ENCODE results near the gene OSBPL5.

OSBPL5 gene

GRCh38 chr11:3167143-3168119, 2.3 kb upstream of the OSBPL5 start:
- Histone ChIP-seq H3K36me3 (ENCODE audit: low read depth) (no peaks in the 10 kb centered on the region), H3K4me1 (ENCODE audit: insufficient read depth, poor library complexity, severe bottlenecking) (no peaks in the 10 kb centered on the region), H3K4me3 (ENCODE audit: severe bottlenecking) (no peak overlapping the region), H3K27ac (ENCODE audit: poor library complexity, severe bottlenecking) (no peak overlapping the region), H3K27me3 (ENCODE audit: insufficient read depth, poor library complexity, severe bottlenecking) (no peaks in the 10 kb centered on the region), H3K9me3 (ENCODE audit: severe bottlenecking) (no peaks in the 10 kb centered on the region)
- peak; percentile 36 for DNase-seq (ENCODE audit: low spot score)
- ATAC-seq (ENCODE audit: low read depth) = no peak
- TF ChIP-seq CTCF (IDR thresholded peaks at IDR 0.05; ENCODE audit: poor library complexity, severe bottlenecking) = no peak

DNA sequence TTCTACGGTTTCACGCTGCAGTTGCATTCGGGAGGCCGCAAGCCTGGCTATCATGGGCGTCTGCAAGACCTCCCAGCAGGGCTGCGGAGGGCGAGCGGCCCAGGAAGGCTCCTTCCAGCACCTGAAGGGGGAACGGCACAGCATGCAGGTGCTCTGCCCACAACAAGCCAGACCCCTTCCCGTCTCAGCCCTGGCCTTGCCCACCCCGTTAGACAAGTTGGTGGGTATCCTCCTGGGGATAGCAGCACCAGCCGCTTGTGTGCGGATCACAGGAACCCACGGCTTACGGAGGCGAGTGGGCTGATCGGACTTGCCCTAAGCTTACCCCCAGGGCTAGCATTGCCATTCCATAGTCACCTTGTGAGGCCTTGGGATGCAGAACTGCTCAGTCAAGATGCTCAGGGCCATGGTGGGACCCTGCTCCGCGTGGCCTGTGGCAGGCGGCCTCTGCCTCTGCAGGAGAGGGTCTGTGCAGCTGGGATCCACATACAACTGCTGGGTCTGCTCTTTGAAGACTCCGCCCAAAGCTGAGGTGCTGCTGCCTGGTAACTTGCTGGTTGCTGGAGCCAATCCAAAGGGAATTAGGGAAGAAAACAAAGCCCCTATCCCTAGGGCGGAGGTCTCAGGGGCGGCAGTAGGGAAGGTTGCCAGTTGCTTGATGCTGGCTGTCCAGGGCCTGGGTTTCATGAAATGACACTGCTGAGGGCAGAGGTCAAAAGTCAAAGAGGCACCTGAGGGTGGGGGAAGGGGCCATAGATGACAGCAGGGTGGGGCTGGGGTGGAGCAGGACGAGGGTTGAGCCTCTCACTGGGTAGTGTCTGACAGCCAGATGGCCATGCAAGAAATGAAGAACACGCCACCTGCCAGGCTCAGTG, 1.4 kb upstream of the OSBPL5 start:
- ATAC-seq (ENCODE audit: low read depth) = no peak
- DNase-seq (ENCODE audit: low spot score) = peak; percentile 62
- H3K9me3 ChIP-seq (ENCODE audit: severe bottlenecking) = no peaks in the 10 kb centered on the region
- H3K36me3 ChIP-seq (ENCODE audit: low read depth) = no peaks in the 10 kb centered on the region
- TF ChIP-seq CTCF (IDR thresholded peaks at IDR 0.05; ENCODE audit: poor library complexity, severe bottlenecking) = no peak
- H3K27ac ChIP-seq (ENCODE audit: poor library complexity, severe bottlenecking) = no peak overlapping the region
- H3K27me3 ChIP-seq (ENCODE audit: insufficient read depth, poor library complexity, severe bottlenecking) = no peaks in the 10 kb centered on the region
- no peaks in the 10 kb centered on the region for H3K4me1 ChIP-seq (ENCODE audit: insufficient read depth, poor library complexity, severe bottlenecking)
- no peak overlapping the region for H3K4me3 ChIP-seq (ENCODE audit: severe bottlenecking)

DNA sequence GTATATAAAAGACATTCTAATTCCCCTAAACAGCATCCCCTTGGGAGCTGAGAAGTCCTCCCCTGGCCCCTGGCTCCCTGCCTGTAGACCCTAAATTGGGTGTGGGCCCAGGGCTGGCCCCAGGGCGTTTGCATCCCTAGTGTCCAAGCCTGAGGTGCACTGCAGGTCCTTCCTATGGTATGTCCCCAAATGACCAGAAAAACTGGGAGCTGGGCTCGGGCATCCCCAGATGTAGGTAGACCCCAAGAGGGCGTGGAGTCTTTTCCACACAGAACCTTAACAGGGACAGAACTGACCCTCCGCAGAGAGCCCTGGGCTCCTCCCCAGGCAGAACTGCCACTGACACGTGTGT, 782 bp upstream of the OSBPL5 start:
- TF ChIP-seq CTCF (IDR thresholded peaks at IDR 0.05; ENCODE audit: poor library complexity, severe bottlenecking) = no peak
- no peaks in the 10 kb centered on the region for H3K4me1 ChIP-seq (ENCODE audit: insufficient read depth, poor library complexity, severe bottlenecking)
- no peaks in the 10 kb centered on the region for H3K9me3 ChIP-seq (ENCODE audit: severe bottlenecking)
- no peak overlapping the region for H3K27ac ChIP-seq (ENCODE audit: poor library complexity, severe bottlenecking)
- H3K27me3 ChIP-seq (ENCODE audit: insufficient read depth, poor library complexity, severe bottlenecking) = no peaks in the 10 kb centered on the region
- H3K4me3 ChIP-seq (ENCODE audit: severe bottlenecking) = peak overlapping the region; percentile 54
- H3K36me3 ChIP-seq (ENCODE audit: low read depth) = no peaks in the 10 kb centered on the region
- DNase-seq (ENCODE audit: low spot score) = peak; percentile 31
- ATAC-seq (ENCODE audit: low read depth) = no peak

GRCh38 chr11:3164552-3165151, 458 bp downstream of the OSBPL5 start:
- Histone ChIP-seq H3K36me3 (ENCODE audit: low read depth) (no peaks in the 10 kb centered on the region), H3K4me3 (ENCODE audit: severe bottlenecking) (peak overlapping the region; percentile 54), H3K9me3 (ENCODE audit: severe bottlenecking) (no peaks in the 10 kb centered on the region), H3K4me1 (ENCODE audit: insufficient read depth, poor library complexity, severe bottlenecking) (peaks cover 2% of the 10 kb centered on the region), H3K27me3 (ENCODE audit: insufficient read depth, poor library complexity, severe bottlenecking) (no peaks in the 10 kb centered on the region), H3K27ac (ENCODE audit: poor library complexity, severe bottlenecking) (peak overlapping the region; percentile 18)
- DNase-seq (ENCODE audit: low spot score) (peak; percentile 36), ATAC-seq (ENCODE audit: low read depth) (no peak)
- no peak for TF ChIP-seq CTCF (IDR thresholded peaks at IDR 0.05; ENCODE audit: poor library complexity, severe bottlenecking)
